OCI-LY3 (cell line): ENCODE results near the gene GAL3ST3.

ENCODE experiments used
- H2AFZ ChIP-seq: fragments of 200-600, 300-600 bp; shearing (Covaris generic); 2 replicates; pipeline ENCODE4 v1.6.0; 2014; ENCODE audit warnings: antibody characterized with exemption, low read depth, low read length
- H3K27ac ChIP-seq: fragments of 200-600, 300-600 bp; sonication (generic); 2 replicates; pipeline ENCODE4 v1.5.1; 2014; ENCODE audit warnings: mild to moderate bottlenecking, low read length, moderate library complexity, mixed read lengths
- H3K27me3 ChIP-seq: fragments of 200-600, 300-600 bp; sonication (generic); 2 replicates; pipeline ENCODE4 v1.6.1; 2014; ENCODE audit warnings: low read depth, low read length, mixed read lengths
- H3K36me3 ChIP-seq: fragments of 200-600, 300-600 bp; sonication (generic); replicated peaks from 2 replicates; pipeline ENCODE3; 2014; ENCODE audit warnings: low read depth, low read length, mixed read lengths
- H3K4me1 ChIP-seq: fragments of 300-600, 200-600 bp; sonication (generic); 2 replicates; pipeline ENCODE4 v1.6.1; 2014; ENCODE audit warnings: low read length, mixed read lengths
- H3K4me2 ChIP-seq: fragments of 200-600, 300-600 bp; sonication (generic); 2 replicates; pipeline ENCODE4 v1.6.1; 2014; ENCODE audit warnings: low read length, mixed read lengths
- H3K4me3 ChIP-seq: fragments of 300-600, 200-600 bp; sonication (generic); 2 replicates; pipeline ENCODE4 v1.5.1; 2014; ENCODE audit warnings: antibody characterized with exemption, mild to moderate bottlenecking, low read length, moderate library complexity
- H3K79me2 ChIP-seq: fragments of 300-600, 200-600 bp; shearing (Covaris generic); 2 replicates; pipeline ENCODE4 v1.6.1; 2014; ENCODE audit warnings: mild to moderate bottlenecking, low read length, mixed read lengths
- H3K9ac ChIP-seq: fragments of 300-600, 200-600 bp; shearing (Covaris generic); 2 replicates; pipeline ENCODE4 v1.6.0; 2014; ENCODE audit warnings: mild to moderate bottlenecking, low read length, moderate library complexity
- H3K9me3 ChIP-seq: fragments of 200-600, 300-600 bp; shearing (Covaris generic); 2 replicates; pipeline ENCODE4 v1.6.1; 2014; ENCODE audit warnings: low read length, mixed read lengths; ENCODE audit not compliant: insufficient read depth
- H4K20me1 ChIP-seq: fragments of 200-600, 300-600 bp; sonication (generic); 2 replicates; pipeline ENCODE4 v1.6.1; 2016; ENCODE audit warnings: low read length, mixed read lengths; ENCODE audit not compliant: insufficient read depth
- CTCF ChIP-seq: fragments of 200-600, 300-600 bp; sonication (generic); IDR thresholded peaks from 2 replicates; pipeline ENCODE4 v1.5.1; 2014; ENCODE audit warnings: antibody characterized with exemption, low read length, low read depth
- EZH2phosphoT487 ChIP-seq: fragments of 200-600 bp; shearing (Covaris generic); IDR thresholded peaks from 2 replicates; pipeline ENCODE4 v1.6.1; 2018; ENCODE audit warnings: antibody characterized with exemption, mixed run types, low read depth

GAL3ST3 gene

GRCh38 chr11:66001942-66002647 is 46.9 kb downstream of the GAL3ST3 start, which contains the start of the genes BANF1 and EIF1AD:
Gene BANF1 (plus strand): TSS chr11:66002503. CDS start chr11:66003251, 748 bp downstream.
Gene EIF1AD (minus strand): TSS chr11:66002157. CDS start chr11:66000389, 1,768 bp downstream.
- Histone ChIP-seq H3K4me2 (peak within 1 kb of the TSS; percentile 84), H2AFZ (peak within 1 kb of the TSS; percentile 71), H3K4me1 (peaks cover 9% of the 10 kb centered on the region), H3K36me3 (peaks cover 52% of the 10 kb centered on the region), H3K4me3 (peak within 1 kb of the TSS; percentile 92), H3K79me2 (peaks cover 47% of the 10 kb centered on the region), H4K20me1 (no peaks in the 10 kb centered on the region), H3K27ac (peak within 1 kb of the TSS; percentile 86), H3K27me3 (no peaks in the 10 kb centered on the region), H3K9ac (peak within 1 kb of the TSS; percentile 89), H3K9me3 (no peaks in the 10 kb centered on the region)
- TF ChIP-seq CTCF (no peak), EZH2phosphoT487 (no peak)

- H3K36me3 ChIP-seq = peaks cover 40% of the 10 kb centered on the region
- no peaks in the 10 kb centered on the region for H3K9me3 ChIP-seq
- no peak for TF ChIP-seq CTCF
- no peak for TF ChIP-seq EZH2phosphoT487
These were observed 51.7 kb downstream of the GAL3ST3 start for GRCh38 chr11:65997286-65997685.

GRCh38 chr11:65992056-65992455 is 56.9 kb downstream of the GAL3ST3 start:
- Histone ChIP-seq H3K79me2 (no peaks in the 10 kb centered on the region), H3K4me3 (no peak overlapping the region), H2AFZ (no peak overlapping the region), H3K27me3 (no peaks in the 10 kb centered on the region), H3K4me2 (no peak overlapping the region), H3K9me3 (no peaks in the 10 kb centered on the region), H3K27ac (no peak overlapping the region), H3K4me1 (no peaks in the 10 kb centered on the region), H4K20me1 (no peaks in the 10 kb centered on the region), H3K9ac (no peak overlapping the region), H3K36me3 (peaks cover 18% of the 10 kb centered on the region)
- TF ChIP-seq CTCF (no peak), EZH2phosphoT487 (no peak)

More at GRCh38 chr11:65997286-65997685, 51.7 kb downstream of the GAL3ST3 start:
- Histone ChIP-seq H3K9ac (no peak overlapping the region), H3K27ac (no peak overlapping the region), H2AFZ (no peak overlapping the region), H3K27me3 (no peaks in the 10 kb centered on the region), H3K4me1 (peaks cover 3% of the 10 kb centered on the region; the same call in 1 of the 2 replicates), H3K79me2 (peaks cover 27% of the 10 kb centered on the region), H3K4me2 (no peak overlapping the region), H3K4me3 (no peak overlapping the region), H4K20me1 (no peaks in the 10 kb centered on the region)
